Ascending aorta (tissue), 2 donors: ENCODE measurements around the gene CRYZL1. TPM values are rescaled to one million over a fixed set of nuclear protein-coding genes. Genes with fewer than 3 reads are reported as not detected.

ENCODE experiments used
- DNase-seq, 2 donors: peaks; one replicate each; pipeline ENCODE4 v3.0.0-alpha.2; 2019; ENCODE audit warnings: low spot score in 2 of 2
- H3K27ac ChIP-seq, 2 donors: fragments of 200-600 bp; sonication (generic); one replicate each; pipeline ENCODE4 v1.5.1; 2016 to 2017; ENCODE audit warnings: mild to moderate bottlenecking in 1 of 2
- H3K27me3 ChIP-seq: fragments of 200-600 bp; sonication (generic); one replicate; pipeline ENCODE4 v1.5.1; 2017
- H3K36me3 ChIP-seq, 2 donors: fragments of 200-600 bp; sonication (generic); one replicate each; pipeline ENCODE4 v1.5.1; 2016
- H3K4me1 ChIP-seq, 2 donors: fragments of 200-600 bp; sonication (generic); one replicate each; pipeline ENCODE4 v1.5.1; 2016 to 2017; ENCODE audit warnings: mild to moderate bottlenecking in 1 of 2
- H3K4me3 ChIP-seq, 2 donors: fragments of 200-600 bp; sonication (generic); one replicate each; pipeline ENCODE4 v1.5.1; 2016 to 2017; ENCODE audit warnings: mild to moderate bottlenecking in 1 of 2
- H3K9me3 ChIP-seq, 2 donors: fragments of 200-600 bp; sonication (generic); one replicate each; pipeline ENCODE4 v1.5.1; 2016
- intact Hi-C: fragments of 100-400 bp; cut with DNase I; formaldehyde crosslinking; loops from one replicate; pipeline ENCODE4 v1.15.1; 2023
- total RNA-seq: library from RNA; depleted of rRNA; stranded (reverse); fragments of >200 nt; gene quantifications from one replicate; pipeline ENCODE4 v1.1.0, GENCODE V29; 2016
- TF ChIP-seq, protein P1 (sequence below), 3 experiments: fragments of 200-600 bp in 2 of 3; fragments of 450-650 bp in 1 of 3; sonication (generic) in 2 of 3; IDR thresholded peaks; one replicate each; pipeline ENCODE4 v1.5.1; 2016 to 2019; ENCODE audit warnings: antibody characterized with exemption in 3 of 3, mild to moderate bottlenecking in 1 of 3, moderate library complexity in 1 of 3

CRYZL1 gene
- total RNA-seq, 1 donor from 2014 or later = 20.0 TPM

GRCh38 chr21:33661146-33661545 lies 19.6 kb upstream of the CRYZL1 start:
- peak overlapping the region in 1 of 2 donors; percentile 74 for H3K27ac ChIP-seq
- H3K27me3 ChIP-seq = no peaks in the 10 kb centered on the region
- no peak for DNase-seq
- intact Hi-C loops = no loop called here
- no peak overlapping the region for H3K4me3 ChIP-seq
- H3K9me3 ChIP-seq = no peaks in the 10 kb centered on the region
- TF ChIP-seq, protein P1, sequence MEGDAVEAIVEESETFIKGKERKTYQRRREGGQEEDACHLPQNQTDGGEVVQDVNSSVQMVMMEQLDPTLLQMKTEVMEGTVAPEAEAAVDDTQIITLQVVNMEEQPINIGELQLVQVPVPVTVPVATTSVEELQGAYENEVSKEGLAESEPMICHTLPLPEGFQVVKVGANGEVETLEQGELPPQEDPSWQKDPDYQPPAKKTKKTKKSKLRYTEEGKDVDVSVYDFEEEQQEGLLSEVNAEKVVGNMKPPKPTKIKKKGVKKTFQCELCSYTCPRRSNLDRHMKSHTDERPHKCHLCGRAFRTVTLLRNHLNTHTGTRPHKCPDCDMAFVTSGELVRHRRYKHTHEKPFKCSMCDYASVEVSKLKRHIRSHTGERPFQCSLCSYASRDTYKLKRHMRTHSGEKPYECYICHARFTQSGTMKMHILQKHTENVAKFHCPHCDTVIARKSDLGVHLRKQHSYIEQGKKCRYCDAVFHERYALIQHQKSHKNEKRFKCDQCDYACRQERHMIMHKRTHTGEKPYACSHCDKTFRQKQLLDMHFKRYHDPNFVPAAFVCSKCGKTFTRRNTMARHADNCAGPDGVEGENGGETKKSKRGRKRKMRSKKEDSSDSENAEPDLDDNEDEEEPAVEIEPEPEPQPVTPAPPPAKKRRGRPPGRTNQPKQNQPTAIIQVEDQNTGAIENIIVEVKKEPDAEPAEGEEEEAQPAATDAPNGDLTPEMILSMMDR (IDR thresholded peaks at IDR 0.05) = no peak
- no peaks in the 10 kb centered on the region for H3K36me3 ChIP-seq
- H3K4me1 ChIP-seq = peaks cover 3 to 25% of the 10 kb centered on the region in 2 donors

DNA sequence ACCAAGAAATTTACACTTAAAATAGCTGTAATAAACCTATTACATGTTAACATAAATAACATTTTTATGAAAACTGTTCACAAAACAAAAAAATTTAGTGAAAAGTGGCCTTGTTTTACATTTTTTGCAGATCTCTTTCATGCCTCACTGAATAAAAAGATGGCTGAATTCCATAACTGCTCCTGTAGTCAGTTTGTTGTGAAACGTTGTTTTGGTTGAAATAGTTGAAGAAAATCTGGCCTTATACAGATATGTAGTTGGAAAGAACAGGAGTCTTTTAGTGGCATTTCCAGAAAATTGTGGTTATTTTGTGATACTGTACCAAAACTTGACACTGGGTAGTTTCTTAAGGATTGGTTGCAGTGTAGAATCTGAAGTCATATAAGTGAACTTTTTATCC lies 18.9 kb upstream of the CRYZL1 start:
- Histone ChIP-seq H3K9me3 (no peaks in the 10 kb centered on the region), H3K36me3 (no peaks in the 10 kb centered on the region), H3K4me1 (peaks cover 3 to 26% of the 10 kb centered on the region in 2 donors), H3K4me3 (peak overlapping the region in 1 of 2 donors; percentile 0), H3K27ac (peak overlapping the region; percentile 68 to 74), H3K27me3 (no peaks in the 10 kb centered on the region)
- DNase-seq = no peak
- intact Hi-C loops = no loop called here
- TF ChIP-seq, protein P1 (IDR thresholded peaks at IDR 0.05) = no peak

DNA sequence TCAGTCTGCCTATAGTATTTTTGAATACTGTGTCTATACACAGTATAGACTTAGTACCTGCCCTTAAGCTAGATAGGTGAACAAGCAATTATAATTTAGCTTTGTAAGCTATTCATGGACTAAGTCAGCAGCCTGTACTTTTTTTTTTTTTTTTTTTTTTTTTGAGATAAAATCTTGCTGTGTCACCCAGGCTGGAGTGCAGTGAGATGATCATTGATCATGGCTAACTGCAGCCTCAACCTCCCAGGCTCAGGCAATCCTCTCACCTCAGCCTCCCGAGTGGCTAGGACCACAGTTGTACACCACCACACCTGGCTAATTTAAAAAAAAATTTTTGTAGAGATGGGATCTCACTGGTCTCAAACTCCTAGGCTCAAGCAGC lies 18.0 kb upstream of the CRYZL1 start:
- TF ChIP-seq, protein P1 (IDR thresholded peaks at IDR 0.05) = no peak
- peaks cover 3 to 34% of the 10 kb centered on the region in 2 donors for H3K4me1 ChIP-seq
- H3K27me3 ChIP-seq = no peaks in the 10 kb centered on the region
- H3K4me3 ChIP-seq = no peak overlapping the region
- intact Hi-C loops = no loop called here
- H3K9me3 ChIP-seq = no peaks in the 10 kb centered on the region
- no peak for DNase-seq
- H3K36me3 ChIP-seq = no peaks in the 10 kb centered on the region
- H3K27ac ChIP-seq = peak overlapping the region; percentile 68 to 74

DNA sequence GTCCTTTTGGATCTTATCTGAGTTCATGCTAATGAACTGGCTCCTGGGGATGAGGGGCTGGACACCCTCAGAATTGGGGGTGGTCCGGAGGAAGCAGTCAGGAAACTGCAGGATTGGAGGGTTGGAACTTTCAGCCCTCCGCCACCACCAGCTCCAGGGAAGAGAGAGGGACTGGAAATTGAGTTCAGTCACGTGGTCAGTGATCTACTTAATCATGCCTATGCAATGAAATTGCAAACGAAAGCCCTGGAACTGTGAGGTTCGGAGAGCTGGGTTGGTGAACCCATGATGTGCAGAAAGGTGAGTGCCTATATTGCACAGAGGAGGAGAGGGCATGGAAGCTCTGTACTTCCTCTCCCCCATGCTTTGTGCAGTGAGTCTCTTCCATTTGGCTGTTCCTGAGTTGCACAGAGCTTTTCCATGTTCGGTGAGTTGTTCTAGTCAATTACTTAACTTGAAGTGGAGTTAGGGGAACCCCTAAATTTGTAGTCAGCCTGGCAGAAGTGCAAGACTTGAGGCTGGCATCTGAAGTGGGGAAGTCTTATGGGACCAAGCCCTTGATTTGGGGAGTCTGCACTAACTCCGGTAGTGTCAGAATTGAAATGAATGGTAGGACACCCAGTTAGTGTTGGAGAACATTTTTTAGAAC lies 17.5 kb upstream of the CRYZL1 start:
- H3K4me1 ChIP-seq = peaks cover 3 to 34% of the 10 kb centered on the region in 2 donors
- H3K4me3 ChIP-seq = no peak overlapping the region
- H3K27ac ChIP-seq = peak overlapping the region in 1 of 2 donors; percentile 68
- no peak for DNase-seq
- intact Hi-C loops = no loop called here
- TF ChIP-seq, protein P1 (IDR thresholded peaks at IDR 0.05) = no peak
- no peaks in the 10 kb centered on the region for H3K36me3 ChIP-seq
- no peaks in the 10 kb centered on the region for H3K9me3 ChIP-seq
- no peaks in the 10 kb centered on the region for H3K27me3 ChIP-seq

GRCh38 chr21:33657124-33657820 lies 15.7 kb upstream of the CRYZL1 start:
- no peaks in the 10 kb centered on the region for H3K36me3 ChIP-seq
- H3K9me3 ChIP-seq = no peaks in the 10 kb centered on the region
- H3K4me1 ChIP-seq = peaks cover 3 to 34% of the 10 kb centered on the region in 2 donors
- no peaks in the 10 kb centered on the region for H3K27me3 ChIP-seq
- no peak for DNase-seq
- intact Hi-C loops = no loop called here
- TF ChIP-seq, protein P1 (IDR thresholded peaks at IDR 0.05) = no peak
- H3K27ac ChIP-seq = peak overlapping the region; percentile 8 to 14
- H3K4me3 ChIP-seq = no peak overlapping the region
